ENCODE measurements around the gene TAF4.
A peak's percentile ranks its signal among the peaks of the same experiment; 100 is the strongest.
"Not testable (repeated sequence)": the region's sequence is repeated elsewhere in the genome, so short reads cannot be mapped to it uniquely, and the experiment has no call there.

The TAF4 gene

DNA sequence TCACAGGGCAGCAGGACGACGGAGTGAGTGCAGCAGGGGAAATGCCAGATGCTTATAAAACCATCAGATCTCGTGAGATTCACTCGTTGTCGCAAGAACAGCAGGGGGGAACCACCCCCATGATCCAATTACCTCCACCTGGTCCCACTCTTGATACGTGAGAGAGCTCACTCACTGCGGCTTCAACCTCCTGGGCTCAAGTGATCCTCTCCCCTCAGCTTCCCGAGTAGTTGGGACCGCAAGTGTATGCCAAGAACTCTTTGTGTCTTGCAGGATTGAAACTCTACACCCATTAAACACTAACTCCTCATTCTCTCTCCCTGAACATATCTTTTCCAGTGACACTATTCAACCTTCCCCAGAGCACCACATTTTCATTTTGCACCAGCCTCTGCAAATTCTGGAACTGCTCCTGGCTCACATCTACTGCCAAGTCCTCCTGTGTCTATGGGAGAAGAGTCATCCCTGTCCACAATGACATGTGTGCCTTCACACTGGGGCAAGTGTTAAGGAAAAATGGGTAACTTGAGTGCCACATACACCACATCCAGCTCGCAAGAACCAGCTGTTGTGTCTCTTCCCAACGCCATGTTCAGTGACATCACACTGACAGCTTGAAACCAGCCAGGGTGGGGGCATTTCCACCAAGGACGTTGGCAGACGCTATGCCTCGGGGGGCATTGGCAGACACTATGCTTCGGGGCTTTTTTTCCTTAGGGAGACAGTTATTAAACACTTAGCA, 14.7 kb upstream of the TAF4 start:
- no peak for DNase-seq

DNA sequence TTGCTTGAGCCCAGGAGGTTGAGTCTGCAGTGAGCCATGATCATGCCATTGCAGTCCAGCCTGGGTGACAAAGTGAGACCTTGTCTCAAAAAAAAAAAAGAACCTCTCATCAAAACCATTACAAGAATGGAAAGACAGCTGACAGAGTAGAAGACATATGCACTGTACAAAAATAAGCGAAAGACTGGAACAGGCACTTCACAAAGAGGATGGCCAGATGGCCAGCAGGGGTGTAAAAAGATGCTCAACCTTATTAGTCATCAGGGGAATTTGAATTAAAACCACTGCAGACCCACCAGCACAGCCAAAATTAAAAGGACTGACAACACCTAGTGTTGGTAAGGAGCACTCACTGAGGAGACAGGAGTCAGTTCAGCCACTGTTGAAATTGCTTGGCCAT, 13.5 kb upstream of the TAF4 start:
- DNase-seq: no peak

DNA sequence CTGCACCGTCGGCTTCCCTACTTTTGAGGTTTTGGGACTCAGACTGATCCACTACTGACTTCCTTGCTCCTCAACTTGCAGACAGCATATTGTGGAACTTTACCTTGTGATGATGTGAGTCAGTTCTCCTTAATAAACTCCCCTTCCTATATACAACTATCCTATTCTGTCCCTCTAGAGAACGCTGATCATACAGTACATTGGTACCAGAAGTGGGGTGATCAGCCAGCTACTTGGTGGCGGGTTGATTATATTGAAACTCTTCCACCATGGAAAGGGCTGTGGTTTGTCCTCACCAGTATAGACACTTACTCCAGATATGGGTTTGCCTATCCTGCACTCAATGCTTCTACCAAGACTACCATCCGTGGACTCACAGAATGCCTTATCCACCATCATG, 7.6 kb upstream of the TAF4 start:
- no peak for DNase-seq

DNA sequence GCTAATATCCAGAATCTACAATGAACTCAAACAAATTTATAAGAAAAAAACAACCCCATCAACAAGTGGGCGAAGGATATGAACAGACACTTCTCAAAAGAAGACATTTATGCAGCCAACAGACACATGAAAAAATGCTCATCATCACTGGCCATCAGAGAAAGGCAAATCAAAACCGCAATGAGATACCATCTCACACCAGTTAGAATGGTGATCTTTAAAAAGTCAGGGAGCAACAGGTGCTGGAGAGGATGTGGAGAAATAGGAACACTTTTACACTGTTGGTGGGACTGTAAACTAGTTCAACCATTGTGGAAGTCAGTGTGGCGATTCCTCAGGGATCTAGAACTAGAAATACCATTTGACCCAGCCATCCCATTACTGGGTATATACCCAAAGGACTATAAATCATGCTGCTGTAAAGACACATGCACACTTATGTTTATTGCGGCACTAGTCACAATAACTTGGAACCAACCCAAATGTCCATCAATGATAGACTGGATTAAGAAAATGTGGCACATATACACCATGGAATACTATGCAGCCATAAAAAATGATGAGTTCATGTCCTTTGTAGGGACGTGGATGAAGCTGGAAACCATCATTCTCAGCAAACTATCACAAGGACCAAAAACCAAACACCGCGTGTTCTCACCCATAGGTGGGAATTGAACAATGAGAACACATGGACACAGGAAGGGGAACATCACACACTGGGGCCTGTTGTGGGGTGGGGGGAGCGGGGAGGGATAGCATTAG, 6.2 kb upstream of the TAF4 start:
- not testable (repeated sequence) for DNase-seq

DNA sequence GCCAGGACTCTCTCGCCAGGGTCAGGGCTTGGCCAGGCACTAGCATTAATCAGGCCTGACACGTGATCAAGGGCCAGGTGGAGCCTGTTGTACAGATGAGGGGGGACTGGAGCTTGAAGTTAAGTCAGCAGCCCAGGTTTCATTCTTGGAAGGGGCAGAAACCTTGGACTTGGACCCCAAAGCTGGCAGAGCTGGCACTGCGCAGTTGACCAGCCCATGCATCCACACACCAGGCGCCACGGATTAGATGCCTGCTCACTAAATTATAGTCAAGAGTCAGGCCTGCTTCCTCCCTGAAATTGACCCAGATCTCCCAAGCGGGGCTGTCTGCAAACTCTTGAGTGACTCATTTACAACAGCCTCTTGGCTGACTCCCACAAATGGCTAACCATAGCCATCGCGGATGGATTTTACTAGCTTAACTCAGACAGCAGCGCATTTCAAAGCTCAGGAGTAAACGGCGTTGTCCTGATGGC, 4.1 kb upstream of the TAF4 start:
- no peak for DNase-seq

DNA sequence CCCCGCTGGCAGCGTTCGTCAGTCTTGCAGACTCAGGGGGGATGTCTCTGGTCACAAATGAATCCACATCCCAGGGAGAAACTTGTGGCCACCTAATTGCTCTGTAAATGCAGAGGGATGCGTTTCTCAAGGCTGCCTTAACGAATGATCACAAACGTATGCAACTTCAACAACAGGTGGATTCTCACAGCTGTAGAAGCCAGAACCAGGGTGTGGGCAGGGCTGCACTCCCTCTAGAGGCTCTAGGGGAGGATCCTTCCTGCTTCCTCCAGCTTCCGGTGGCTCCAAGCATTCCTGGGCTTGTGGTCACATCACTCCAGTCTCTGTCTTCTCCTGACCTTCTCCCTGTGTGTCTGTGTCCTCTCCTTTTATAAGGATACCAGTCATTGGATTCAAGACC, 3.3 kb upstream of the TAF4 start:
- DNase-seq: no peak

DNA sequence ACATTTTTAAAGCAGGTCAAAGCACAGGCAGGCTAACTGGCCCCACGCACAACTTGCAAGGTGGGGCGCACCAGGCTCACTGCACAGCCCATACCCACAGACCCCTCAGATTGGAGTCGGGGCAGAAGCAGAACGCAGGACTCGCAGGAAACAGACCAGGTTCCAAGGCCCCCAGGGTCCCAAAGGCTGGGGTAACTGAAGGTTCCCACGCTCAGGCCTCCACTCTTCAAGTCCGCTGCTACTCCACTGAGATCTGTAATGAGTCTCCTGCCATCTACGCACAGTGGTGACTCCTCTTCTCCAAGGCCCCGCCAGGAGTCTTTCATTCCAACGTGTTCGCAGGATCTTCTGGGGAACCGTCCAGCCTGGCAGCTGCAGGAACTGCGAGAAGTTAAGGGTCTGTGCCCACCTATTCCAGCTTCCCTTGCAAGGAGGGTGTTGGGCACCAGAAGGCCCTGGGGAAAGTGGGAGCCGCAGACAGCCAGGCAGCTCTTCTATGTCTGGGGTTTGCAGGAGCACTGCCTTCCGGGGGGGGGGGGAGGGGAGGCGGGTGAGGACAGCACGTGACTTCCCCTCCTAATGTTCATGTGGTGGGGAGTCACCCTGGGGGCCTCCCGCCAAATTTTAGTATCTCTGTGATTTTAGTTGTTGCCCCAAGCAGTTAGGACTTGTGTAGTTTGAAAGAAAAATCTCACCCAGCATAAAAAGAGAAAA, 2.0 kb upstream of the TAF4 start:
- DNase-seq: peak; percentile 34

DNA sequence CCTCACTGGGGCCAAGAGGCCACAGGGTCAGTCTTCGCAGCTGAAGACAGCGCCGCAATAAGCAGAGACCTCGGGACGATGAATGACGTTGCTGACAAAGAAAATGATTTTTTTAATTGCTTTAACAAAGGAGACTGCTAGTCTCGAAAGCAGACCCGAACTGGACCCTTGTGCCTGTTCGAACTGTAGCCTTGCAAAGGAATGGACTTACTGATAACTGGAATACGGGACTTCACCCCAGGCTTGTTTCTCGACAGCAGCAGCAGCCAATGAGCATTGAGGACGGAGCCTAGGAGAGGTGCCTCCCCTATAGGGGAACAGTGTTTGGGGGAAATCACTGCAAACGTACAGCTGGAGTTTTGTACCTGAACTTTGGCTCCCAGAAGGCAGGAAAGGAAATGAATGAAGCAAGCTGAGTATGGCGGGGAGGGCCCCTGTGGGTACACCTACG, 1.3 kb upstream of the TAF4 start:
- DNase-seq: peak; percentile 40 to 47

DNA sequence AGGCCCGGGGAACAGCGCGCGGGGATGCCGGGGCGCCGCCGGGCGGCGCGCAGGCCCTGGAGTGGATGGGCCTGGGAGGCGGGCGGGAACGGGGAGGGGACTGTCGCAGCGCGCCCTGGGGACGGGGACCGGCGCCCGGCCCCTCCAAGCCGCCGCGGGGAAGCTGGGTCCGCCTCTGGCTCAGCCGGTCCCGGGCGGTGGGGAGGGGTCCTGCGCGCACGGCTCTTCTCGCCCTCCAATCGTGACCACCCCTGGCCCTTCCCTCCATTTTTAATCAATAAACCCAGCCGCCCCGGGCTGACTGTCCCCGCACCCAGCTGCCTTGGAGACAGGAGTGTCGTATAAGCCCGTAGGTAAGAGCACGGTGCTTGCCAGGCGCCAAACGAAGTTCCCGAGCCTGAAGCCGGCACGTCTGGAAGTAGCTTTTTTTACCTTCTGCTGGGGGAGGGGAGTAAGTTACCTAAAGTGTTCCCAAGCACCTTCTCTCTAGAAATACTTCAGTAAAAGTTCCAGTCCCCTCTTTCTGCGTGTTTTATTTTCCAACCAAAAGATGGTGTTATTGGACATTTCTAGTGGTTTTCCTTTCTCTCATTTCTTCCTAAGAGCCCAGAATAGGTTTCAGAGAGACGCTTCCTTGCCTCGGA, 780 bp upstream of the TAF4 start:
- DNase-seq: peak; percentile 65 to 69

DNA sequence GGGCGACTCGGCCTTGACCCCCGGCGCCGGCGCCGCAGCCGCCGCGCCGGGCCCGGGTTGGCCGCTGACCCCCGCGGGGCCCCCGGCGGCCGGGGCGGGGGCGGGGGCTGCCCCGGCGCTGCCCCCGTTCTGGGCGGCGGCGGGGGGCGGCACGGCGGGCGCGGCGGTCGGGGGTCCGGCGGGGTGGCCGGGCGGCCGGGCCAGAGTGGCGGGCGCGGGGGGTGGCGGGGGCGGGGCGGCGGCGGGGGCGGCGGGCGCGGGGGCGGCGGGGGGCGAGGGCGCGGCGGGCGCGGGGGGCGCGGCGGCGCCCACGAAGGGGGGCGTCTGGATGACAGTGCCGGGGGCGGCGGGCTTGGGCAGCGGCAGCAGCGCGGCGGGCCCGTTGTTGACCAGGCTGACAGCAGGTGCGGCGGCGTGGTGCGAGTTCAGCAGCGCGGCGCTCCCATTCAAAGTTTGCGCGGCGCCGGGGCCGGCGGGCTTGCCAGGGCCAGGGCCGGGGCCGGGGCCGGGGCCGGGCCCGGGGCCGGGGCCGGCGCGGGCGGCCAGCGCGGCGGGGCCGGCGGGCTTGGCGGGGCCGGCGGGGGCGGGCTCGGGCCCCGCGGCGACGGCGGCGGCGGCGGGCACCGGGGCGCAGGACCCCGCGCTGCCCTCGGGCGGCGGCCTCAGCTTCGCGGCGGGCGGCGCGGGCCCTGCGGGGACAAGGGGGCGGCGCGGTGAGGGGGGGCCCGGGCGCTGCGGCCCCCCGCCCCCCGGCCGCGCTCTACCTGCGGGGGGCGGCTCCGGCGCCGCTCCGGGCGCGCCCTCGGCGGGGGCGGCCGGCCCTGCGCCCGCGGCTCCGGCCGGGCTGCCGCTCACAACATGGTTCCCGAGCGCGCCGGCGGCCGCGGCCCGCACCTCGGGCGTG, 659 bp downstream of the TAF4 start:
- DNase-seq: peak in 1 of 2 experiments; percentile 33

DNA sequence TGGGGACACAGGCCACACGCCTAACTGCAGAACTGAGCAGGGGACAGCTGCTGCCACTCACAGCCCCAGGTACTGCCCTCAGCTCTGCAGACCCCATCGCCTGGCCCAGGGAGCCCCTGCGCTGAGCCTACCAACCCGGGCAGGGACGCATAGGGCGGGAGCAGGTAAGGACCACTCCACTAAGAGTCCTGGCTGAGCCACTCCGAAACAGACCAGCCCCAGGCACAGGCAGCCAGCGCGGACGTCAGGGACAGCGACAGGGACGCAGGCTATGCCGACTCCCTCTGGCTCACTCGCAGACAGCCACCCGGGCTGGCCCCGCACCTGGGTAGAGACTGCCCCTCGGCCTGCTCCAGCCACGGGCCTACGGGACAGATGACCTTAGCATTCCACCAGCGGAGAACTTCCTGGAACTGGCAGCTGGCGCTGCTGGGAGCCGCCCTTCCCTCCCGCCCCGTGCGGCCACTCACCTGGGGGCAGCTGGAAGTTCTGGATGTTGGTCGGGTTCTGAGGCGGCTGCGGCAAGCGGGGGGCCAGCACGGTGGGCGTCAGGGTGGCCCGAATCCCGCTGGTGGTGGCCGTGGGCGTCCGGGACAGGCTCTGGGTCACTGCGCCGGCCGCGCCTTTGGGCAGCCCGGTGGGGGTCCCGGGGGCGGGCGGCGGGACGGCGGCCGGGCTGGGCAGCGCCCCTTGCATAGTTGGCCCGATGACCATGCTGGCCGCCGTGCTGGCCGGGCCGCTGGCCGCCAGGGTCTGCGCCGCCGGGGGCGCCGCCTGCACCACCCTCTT, 1.5 kb downstream of the TAF4 start:
- peak; percentile 24 for DNase-seq

DNA sequence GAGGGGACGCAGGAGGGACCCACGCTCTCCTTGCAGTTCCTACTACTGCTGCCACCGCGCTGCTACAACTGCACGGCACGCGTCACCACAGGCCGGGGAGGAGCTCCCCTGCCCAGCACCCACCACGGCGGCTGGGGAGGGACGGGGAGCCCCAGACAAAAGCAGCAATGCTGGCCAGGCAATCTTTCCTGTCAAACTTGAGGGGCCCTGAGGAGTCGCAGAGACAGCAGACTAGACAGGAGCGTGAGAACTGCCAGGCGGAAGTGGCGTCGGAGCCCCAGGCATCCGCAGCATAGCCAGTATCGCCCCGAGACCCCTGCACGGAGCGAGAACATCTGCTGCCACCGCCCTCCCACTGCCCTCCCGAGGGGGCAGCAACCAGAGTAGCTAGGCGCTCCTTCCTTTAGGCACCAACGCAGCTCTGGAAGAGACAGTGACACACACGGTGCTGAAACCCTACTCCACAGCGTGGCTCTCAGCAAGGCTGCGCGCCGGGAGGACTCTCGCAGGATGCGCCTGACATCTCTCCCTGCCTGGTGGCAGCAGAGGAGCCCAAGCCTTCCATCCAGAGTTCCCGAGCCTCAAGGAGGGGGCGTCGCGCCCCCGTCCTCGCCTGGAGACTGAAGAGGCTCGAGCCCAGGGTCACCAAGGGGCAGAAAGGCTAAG, 2.2 kb downstream of the TAF4 start:
- DNase-seq: peak in 1 of 2 experiments; percentile 23

DNA sequence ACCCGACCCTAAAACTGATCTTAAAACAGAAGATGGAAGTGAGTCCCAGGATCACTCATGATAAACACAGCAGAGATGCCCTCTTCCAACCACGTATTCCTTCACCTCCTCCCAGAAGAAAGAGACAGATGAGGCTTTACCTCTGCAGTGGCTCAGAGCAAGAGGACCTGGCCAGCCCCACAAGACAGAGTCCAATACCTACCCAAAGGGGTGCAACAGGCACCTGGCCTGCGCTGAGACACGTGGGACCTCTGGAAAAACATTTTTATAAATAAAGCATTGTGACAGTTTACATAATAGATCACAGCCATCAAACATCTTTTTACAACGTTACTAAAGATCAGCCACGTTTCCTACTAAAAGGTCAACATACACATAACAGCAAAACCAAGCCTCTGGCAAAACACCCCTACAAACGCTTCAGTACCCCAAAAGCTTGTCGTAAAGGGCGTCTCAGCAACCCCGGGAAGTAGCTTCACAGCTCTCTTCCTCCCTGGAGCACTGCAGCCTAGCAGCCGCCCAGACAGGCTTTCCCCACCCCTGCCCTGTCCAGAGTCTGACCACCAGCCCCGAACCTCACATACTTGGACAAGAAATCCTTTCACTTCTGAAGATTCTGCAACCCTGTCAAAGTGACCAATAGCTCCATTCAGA, 2.9 kb downstream of the TAF4 start:
- no peak for DNase-seq

DNA sequence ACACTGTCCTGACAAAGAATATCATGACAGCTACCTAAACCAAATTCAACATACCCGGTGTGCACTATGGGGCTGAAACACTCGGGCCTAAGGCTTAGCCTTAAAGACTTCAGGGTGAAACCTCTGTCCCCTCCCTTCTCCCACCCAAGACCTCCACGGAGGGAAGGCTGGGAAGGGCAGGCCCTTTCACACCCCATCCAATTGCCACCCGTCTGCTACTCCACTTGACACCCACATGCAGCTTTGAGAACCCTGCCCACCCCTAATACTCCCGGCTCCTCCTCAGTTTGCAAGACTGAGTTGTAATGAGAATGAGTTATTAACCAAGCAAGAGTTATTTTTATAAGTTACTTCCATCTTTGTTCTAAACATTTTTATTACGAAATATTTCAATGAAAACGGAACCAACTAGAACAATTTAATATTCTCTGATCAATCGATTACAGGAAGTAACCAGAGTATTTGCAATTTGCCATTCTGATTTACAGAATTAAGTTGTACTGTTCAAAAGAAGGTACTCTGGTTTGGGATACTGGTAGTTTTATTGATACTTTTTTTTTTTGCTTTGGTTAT, 3.7 kb downstream of the TAF4 start:
- no peak for DNase-seq

DNA sequence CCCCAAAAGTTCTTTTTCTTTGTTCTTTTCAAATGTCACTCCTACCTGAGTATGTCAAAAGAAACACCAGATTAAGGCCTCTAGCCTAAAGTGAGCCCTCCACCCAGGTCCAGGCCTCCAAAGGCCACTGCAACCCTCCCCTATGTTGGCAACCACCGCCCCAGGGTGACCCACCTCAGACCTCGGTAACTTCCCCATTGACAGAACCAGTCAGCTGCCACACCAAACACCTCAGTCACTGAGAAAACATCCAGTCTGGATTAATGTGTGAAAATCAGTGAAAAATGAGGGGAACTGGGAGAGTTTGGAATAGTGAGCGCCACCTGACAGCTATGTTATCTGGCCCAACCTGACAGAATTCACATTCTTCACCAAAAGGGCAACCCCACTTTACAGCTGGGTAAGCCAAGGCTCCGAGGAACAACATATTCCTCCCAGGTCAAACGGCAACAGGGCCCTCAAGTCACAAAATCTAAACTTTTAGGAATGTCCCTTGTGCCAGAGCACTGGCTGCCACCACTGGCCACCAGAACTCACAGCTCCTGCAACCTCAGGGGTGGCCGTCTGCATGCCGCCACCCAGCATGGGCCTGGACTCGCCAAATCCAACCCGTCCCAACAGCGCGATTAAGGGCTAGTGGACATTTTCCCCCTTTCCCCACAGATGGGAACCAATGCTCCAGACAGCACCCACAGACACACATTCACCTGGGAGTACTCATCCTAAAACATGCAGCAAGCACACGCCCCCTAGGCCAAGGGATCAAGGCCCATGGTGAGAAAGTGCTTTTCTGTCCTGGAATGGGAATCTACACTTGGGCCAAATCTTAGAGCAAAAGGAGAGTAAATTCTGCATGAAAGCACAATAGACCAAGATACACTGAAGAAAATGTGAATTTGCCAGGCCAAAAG, 4.8 kb downstream of the TAF4 start:
- DNase-seq: no peak

DNA sequence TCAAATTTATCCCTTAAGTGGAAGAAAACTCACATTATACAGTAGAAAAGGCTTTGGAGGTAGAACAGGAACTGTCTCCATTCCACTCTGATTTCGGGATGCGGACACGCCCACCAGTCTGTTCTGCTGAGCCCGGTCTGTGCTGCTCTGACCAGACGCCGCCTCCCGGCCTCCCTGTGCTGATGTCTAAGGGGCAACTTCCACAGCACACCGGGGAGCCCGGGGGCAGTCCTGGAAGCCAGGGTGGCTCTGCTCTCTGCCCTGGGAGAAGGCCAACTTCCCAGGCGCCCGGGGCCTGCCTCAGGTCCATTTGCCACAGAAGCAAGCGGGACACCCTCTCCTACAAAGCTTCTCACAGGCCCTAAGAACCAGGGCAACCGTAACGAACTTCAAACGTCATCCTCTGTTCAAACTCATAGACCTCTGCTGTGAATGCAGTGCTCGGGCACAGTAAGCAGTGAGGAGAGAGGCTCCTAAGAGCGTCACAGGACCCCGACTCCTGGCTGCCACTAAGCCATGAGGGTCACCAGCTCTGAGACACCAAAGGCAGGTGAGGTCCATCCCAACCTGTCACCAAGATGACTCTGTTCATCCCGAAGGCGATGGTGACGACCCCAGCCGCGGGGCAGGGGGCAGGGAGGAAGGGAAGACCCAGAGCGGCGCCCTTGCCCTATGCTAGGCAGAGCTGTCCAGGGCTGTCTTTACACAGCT, 5.6 kb downstream of the TAF4 start:
- no peak for DNase-seq

DNA sequence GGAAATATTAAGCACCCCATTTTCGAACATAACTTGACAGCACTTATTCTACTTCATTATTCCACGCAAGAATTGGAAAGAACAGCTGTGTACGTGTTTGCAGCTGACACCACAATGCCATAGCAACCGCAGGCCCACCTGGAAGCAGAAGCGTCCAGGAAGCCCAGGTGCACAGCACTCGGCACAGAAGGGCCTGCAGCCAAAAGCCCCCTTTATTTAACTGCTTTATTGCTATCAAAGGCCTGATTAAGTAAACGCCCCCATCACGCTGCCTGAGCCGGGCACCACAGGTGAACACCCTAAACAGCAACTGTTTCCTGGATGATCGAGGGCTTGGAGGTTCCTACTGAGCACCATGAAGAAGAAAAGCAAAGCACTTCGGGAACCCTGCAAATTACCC, 6.3 kb downstream of the TAF4 start:
- DNase-seq: no peak

DNA sequence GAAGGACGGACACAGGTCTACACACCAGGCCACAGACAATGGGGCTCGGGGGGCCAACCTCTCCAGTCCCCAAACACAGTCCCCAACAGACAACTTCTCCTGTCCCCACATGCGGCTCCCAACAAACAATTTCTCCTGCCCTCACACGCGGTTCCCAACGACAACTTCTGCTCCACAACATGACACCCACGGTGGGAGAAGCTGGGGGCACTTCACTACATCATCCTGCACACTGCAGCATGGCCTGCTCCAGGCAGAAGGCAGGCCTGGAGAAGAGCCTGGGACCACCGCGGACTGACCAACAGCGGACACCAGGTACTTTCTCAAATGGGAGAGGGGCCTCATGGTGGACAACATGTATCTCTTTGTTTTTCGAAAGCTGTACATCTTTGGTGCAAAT, 6.7 kb downstream of the TAF4 start:
- no peak for DNase-seq

Measured in activated T-cell treated with anti-CD3 and anti-CD28 coated beads, Interleukin-2, amount 50 U/mL, for 48 hours (primary cell).